HG02870 (cell line): Measurements from ENCODE around the gene PGLYRP1.

Experiments
- ATAC-seq: cut with Tn5 transposase; IDR thresholded peaks from one replicate; pipeline ENCODE4 v1.9.1; 2021; ENCODE audit warnings: mild to moderate bottlenecking, moderate library complexity; ENCODE audit not compliant: unreplicated experiment

PGLYRP1 gene

GRCh38 chr19:45972081-45972946, 50.5 kb downstream of the PGLYRP1 start:
- ATAC-seq, result no peak

DNA sequence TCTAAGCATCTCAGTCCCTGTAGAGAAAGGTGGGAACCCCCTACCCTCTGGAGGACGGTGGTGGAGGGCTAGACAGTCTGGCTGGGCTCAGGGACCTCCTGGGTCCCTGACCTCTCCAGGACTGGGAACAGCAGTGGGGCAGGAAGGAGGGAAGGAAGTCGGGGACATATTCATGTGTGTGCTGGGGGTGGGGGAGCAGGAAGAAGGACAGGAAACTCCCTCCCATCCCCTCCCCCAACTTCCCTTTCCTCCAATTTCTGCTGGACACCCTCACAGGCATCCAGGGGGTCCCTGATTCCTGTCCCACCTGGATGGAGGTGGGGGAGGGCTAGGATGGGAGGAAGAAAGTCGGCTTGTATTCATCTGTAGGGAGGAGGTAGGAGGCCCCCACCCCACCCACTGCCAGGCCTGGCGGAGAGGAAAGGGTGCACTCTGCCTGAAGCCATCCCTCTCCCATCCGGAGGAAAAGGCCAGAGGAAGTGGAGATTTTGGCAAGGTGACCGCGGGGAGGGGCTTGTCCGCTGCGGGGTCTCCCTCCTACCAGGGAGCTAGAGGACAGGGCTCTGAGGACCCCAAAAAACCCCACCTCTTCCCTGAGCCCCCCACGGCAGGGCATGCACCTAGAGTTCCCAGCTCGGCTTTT, 51.5 kb downstream of the PGLYRP1 start:
- ATAC-seq, result no peak

GRCh38 chr19:45969676-45970075, 53.2 kb downstream of the PGLYRP1 start:
- ATAC-seq, result no peak
